ENCODE data around the gene KNDC1.

DNA sequence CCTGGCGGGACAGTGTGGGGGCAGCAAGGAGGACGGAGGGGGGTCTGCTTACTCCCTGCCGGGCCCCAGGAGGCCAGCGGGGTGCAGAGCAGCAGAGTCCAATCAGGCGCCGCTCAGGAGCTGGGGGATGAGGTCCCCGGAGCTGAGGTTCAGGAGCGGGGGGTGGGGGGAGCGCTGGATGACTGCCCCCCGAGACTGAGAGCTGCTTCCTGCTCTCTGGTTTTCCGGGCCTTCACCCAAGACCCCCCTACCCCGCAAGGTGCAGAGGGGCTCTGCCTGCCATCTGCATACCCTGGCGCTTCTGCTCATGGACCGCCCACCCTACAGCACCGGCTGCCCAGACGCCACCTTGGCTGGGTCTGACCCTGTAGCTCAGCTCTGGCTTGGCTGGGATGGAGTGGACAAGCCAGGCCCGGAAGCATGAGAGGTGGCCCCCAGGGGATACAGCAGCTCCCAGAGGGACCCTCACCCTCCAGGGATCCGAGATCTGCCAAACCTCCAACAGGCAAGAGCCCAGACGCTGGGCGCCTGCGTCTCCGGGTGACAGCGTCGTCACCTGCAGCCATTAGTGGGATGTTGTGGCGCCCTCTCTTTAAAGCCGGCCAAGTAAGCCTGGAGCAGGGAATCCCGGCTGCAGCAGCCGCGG is 930 bp downstream of the KNDC1 start:
- TF ChIP-seq CTCF (IDR thresholded peaks at IDR 0.05; ENCODE audit: low read length) (no peak), EZH2 (optimal IDR thresholded peaks at IDR 0.05; ENCODE audit: low read depth, low read length) (no peak)

All from MM.1S (cell line).